GM19023 (cell line): ENCODE data around the gene CEACAM8.
"Not testable (repeated sequence)": the region's sequence is repeated elsewhere in the genome, so short reads cannot be mapped to it uniquely, and the experiment has no call there.

Experiments used
- ATAC-seq: cut with Tn5 transposase; IDR thresholded peaks from one replicate; pipeline ENCODE4 v1.9.1; 2021; ENCODE audit warnings: mild to moderate bottlenecking, moderate library complexity; ENCODE audit not compliant: unreplicated experiment

CEACAM8 gene

GRCh38 chr19:42594617-42595489 is at the start of gene CEACAM8:
CEACAM8 (minus strand) TSS chr19:42594924; CDS start chr19:42594828, 96 bp downstream.
- no peak for ATAC-seq

GRCh38 chr19:42639324-42640092 is 44.8 kb upstream of the CEACAM8 start:
- ATAC-seq, result not testable (repeated sequence)

DNA sequence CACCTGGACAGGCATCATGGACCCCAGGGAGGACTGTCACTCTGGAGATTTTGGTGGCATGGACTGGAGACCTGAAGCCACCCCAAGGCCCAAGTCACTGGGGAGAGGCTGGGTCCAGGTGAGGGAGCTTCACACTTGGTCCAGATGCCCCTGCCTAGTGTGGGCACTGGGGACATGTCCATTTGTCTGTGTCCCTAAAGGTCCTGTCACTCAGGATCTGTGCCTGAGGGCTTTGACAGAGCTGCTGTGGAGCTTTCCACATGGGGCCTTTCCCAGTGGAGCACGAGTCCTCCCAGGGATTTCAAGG is 40.5 kb upstream of the CEACAM8 start:
- ATAC-seq, result no peak

GRCh38 chr19:42634409-42635232 is 39.9 kb upstream of the CEACAM8 start:
- no peak for ATAC-seq

DNA sequence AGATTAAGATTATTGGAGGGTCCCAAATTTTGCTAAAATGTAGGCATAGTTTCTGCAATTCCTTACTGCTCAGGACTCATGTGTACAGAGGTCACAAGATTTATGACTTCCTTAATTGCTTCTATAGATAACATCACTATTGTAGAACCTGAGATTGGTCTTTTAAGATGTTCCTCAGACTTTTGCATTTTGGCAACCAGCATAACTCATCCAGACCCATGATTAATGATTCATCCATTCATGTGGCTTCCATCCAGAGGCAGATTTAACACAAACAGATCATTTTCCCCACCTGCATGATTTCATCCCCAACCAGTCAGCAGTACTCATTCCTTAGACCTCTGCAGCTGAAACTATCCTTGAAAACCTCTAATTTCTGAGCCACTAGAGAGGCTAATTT is 34.5 kb upstream of the CEACAM8 start:
- ATAC-seq, result no peak

GRCh38 chr19:42628411-42629140 is 33.9 kb upstream of the CEACAM8 start:
- ATAC-seq, result no peak

DNA sequence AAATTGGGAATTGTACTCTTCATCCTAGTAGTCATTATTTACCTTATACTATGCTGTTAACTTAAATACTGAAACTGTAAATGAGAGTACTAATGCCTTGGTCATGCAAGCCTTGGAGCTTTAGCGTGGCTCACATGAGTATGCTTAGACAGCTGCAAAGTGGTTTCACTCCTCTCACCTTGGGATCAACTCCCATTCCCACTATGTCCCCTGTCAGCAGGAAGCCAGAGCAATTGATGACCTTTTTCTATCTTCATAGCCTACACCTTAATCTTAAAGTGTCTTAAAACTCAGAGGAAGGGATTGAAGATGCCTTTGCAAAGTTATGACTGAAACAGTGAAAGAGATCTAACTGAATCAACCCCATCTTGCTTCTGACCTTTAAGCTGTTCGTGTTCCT is 33.2 kb upstream of the CEACAM8 start:
- no peak for ATAC-seq

GRCh38 chr19:42626181-42626580 is 31.5 kb upstream of the CEACAM8 start:
- no peak for ATAC-seq

DNA sequence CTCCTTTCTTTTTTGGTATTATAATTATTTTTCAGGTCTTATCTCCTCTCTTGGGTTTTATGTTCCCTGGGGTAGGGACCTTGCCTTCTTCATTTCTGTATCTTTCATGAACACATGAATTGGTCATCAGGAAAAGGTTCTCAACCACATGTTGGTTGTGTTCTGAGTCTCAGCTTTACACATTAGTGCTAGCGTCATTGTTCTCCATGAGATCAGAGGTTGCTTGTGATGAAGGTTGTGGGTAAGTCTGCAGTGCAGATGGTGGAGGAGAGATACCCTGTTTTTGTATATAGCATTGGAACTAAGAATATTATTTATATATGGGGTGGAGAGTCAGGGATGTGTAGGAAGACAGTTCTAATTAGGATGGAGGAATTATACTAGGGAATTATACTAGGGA is 24.5 kb upstream of the CEACAM8 start:
- ATAC-seq, result no peak

DNA sequence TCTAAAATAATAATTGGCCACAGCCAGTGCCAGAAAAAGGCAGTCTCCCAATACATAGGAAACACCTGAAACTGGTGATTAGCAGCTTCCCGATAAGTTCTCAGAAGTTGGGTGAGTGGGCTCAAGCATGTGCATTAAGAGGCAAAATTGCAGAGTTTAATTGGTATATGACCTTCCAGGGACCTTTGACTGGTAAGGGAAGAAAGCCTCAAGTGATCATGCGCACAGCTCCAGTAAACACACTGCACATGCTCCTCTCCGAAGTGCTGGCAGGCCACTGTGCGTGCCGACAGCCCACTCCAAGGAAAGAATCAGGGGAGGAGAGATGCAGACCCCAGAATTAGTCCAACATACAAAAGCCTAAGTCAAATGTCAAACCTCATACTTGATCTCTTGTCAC is 18.9 kb upstream of the CEACAM8 start:
- no peak for ATAC-seq

- not testable (repeated sequence) for ATAC-seq
Observed at GRCh38 chr19:42610401-42610915, 15.7 kb upstream of the CEACAM8 start.

GRCh38 chr19:42606660-42607351 is 12.1 kb upstream of the CEACAM8 start:
- no peak for ATAC-seq

DNA sequence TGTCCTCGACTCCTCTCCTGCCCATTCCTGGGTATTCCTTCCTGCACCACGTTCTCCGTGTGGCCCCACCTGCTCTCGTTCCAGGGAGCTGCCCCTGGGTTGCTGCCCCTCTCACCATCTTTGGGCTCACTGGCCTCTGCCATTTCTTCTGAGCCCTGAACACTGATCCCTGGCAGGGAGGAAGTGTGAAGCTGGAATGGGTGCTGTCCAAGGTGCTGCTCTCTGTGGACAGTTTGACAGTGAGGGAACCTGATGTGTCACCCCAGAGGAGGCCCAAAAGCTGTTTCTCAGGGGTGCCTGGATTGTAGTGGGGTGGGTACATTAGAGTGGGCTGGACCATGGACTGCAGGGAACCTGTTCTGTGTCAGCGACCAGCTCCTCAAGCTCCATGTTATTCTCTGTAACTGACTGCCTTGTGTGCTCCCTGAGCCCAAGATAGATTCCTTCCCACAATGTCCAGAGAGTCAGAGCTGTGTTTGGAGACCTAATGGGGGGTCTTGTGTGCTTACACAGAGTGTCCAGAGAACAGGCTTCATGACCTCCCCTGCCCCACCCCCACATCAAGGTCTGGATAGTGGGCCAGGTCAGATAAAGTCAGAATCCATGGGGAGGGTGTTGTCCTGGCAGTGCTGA is 7.2 kb upstream of the CEACAM8 start:
- ATAC-seq, result no peak

GRCh38 chr19:42596391-42597072 is 1.8 kb upstream of the CEACAM8 start:
- no peak for ATAC-seq

GRCh38 chr19:42595550-42596172 is 937 bp upstream of the CEACAM8 start:
- no peak for ATAC-seq

DNA sequence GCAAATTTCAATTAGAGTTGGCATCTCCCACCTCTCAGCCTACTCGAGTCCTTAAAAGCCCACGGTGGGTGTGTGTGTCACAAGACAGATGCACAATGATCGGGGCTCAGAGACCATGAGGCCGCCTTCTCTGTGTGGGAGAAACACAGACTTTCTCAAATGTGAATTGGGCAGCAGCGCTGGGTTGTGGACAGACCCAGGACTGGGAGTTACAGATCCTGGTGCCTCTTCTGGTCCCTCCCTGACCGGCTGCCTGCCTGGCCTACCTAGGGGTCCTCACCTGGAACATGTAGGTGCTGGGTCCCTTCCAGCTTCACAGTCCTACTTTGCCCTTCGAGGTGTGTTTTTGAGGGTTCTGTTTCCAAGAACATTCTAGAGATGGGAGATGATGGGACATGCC is 4.9 kb downstream of the CEACAM8 start:
- ATAC-seq, result no peak

DNA sequence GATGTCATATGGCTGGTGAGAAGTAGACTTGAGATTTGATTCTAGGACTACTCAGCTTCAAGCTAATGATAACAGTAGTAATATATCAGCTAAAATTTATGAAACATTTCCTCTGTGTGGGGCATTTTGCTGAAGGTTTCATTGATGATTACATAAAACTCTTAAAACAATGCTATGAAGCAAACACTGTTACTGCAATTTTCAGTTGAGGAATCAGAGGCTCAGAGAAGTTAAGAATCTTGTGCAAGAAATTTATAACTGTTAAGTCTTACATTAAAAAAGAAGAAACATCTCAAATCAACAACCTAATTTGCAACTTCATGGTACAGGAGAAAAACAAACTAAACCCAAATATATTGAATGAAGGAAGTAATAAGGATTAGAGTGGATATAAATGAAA is 10.3 kb downstream of the CEACAM8 start:
- no peak for ATAC-seq

- ATAC-seq, result no peak
Observed at GRCh38 chr19:42577016-42577415, 17.7 kb downstream of the CEACAM8 start.
